DND-41 (cell line): ENCODE results near the gene AP1G2.

Source experiments
- EZH2 ChIP-seq: IDR thresholded peaks from 3 replicates; pipeline ENCODE4 v1.6.1; 2012; ENCODE audit warnings: borderline replicate concordance, low read depth, mild to moderate bottlenecking, moderate library complexity, low read length, inconsistent platforms; ENCODE audit not compliant: severe bottlenecking
- TF ChIP-seq, protein P1 (sequence below): IDR thresholded peaks from 2 replicates; pipeline ENCODE4 v1.5.1; 2012; ENCODE audit warnings: borderline replicate concordance, low read length, moderate library complexity, mild to moderate bottlenecking; ENCODE audit not compliant: poor library complexity, severe bottlenecking; ENCODE audit errors: extremely low read depth

- TF ChIP-seq, protein P1, sequence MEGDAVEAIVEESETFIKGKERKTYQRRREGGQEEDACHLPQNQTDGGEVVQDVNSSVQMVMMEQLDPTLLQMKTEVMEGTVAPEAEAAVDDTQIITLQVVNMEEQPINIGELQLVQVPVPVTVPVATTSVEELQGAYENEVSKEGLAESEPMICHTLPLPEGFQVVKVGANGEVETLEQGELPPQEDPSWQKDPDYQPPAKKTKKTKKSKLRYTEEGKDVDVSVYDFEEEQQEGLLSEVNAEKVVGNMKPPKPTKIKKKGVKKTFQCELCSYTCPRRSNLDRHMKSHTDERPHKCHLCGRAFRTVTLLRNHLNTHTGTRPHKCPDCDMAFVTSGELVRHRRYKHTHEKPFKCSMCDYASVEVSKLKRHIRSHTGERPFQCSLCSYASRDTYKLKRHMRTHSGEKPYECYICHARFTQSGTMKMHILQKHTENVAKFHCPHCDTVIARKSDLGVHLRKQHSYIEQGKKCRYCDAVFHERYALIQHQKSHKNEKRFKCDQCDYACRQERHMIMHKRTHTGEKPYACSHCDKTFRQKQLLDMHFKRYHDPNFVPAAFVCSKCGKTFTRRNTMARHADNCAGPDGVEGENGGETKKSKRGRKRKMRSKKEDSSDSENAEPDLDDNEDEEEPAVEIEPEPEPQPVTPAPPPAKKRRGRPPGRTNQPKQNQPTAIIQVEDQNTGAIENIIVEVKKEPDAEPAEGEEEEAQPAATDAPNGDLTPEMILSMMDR, result no peak
- no peak for TF ChIP-seq EZH2
These were observed 42.6 kb downstream of the AP1G2 start for GRCh38 chr14:23524954-23525353.
